ENCODE results near the gene GID8. TPM values are rescaled to one million over a fixed set of nuclear protein-coding genes. Genes with fewer than 3 reads are reported as not detected.

The GID8 gene
- polyA plus RNA-seq, 1 experiment, result 23.4 TPM

DNA sequence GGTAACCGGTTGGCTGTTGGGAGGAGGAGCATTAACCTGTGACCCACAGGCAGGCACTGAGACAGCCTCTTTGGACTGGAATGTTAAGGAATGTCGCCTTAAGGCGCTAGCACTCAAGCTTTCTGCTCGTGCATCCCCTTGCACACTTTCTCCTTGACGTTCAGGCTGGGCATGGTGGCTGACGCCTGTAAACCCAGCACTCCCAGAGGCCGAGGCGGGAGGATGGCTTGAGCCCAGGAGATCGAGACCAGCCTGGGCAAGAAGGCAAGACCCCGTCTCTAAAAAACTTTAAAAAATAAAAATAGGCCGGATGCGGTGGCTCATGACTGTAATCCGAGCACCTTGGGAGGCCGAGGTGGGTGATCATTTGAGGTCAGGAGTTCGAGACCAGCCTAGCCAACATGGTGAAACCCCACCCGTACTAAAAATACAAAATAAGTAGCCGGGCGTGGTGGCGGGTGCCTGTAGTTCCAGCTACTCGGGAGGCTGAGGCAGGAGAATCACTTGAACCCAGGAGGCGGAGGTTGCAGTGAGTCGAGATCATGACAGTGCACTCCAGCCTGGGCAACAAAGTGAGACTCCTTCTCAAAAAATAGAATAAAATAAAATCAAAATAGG is 1.9 kb upstream of the GID8 start:
- CTCF ChIA-PET, result interaction anchor here (0.9 to 2.2 kb wide), 4 partner anchors 9 to 73 kb away, joined by 3 to 5 read pairs (median 4); no protein-coding TSS in a partner anchor
- peaks cover 5% of the 10 kb centered on the region; the same call in 1 of the 2 replicates for H3K36me3 ChIP-seq (ENCODE audit: control insufficient read depth, insufficient read depth, low read length)
- DNase-seq (ENCODE audit: low read depth), result no peak
- H3K27me3 ChIP-seq (ENCODE audit: control insufficient read depth, insufficient read depth, low read length), result no peaks in the 10 kb centered on the region
- H3K4me3 ChIP-seq (ENCODE audit: low read depth, low read length), result no peak overlapping the region; the same call in 1 of the 2 replicates
- TF ChIP-seq, protein P1, sequence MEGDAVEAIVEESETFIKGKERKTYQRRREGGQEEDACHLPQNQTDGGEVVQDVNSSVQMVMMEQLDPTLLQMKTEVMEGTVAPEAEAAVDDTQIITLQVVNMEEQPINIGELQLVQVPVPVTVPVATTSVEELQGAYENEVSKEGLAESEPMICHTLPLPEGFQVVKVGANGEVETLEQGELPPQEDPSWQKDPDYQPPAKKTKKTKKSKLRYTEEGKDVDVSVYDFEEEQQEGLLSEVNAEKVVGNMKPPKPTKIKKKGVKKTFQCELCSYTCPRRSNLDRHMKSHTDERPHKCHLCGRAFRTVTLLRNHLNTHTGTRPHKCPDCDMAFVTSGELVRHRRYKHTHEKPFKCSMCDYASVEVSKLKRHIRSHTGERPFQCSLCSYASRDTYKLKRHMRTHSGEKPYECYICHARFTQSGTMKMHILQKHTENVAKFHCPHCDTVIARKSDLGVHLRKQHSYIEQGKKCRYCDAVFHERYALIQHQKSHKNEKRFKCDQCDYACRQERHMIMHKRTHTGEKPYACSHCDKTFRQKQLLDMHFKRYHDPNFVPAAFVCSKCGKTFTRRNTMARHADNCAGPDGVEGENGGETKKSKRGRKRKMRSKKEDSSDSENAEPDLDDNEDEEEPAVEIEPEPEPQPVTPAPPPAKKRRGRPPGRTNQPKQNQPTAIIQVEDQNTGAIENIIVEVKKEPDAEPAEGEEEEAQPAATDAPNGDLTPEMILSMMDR (IDR thresholded peaks at IDR 0.05; ENCODE audit: insufficient read depth, low read depth, low read length), result no peak
- POLR2A ChIA-PET, result interaction anchor here (1.0 kb wide), 1 partner anchor 18 kb away, joined by 3 read pairs; no protein-coding TSS in a partner anchor

DNA sequence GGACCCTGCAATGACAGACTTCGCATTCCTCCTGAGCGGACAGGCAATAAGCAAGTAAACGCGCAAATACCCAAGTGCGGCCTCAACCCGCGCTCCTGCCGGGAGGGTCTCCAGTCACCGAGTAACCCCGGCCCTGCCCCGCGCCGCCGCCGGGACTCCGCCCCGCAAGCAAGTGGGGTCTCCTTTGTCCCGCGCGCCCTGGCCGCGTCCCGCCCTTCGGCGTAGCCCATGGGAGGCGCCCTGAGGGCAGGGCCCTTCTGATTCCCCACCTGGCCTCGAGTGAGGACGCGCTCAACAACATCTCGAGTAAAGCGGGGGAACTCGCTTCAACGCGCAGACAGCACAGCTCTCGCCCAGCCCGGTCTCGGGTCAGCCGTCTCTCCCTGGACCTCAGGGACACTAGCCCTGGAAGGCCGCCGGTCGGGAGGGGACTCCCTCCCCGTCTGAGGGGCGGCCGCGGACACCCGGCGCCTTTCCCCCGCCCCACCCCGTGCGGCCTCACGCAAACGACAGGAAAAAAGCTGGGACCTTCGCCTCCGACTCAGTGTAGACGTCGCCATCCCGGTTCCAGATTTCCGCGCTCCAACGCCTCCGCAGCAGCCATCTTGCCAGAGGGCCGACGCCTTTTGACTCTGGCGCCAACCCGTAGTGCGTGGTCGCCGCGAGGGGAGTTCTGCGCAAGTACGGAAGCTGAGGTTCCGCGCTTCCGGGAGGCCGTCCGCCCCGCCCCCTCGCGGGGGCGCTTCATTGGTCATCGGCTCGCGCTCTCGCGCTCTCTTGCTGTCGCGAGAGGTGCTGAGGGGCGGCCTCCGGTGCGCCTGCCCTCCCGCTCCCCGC is 461 bp upstream of the GID8 start:
- Histone ChIP-seq H3K4me3 (ENCODE audit: low read depth, low read length) (peak overlapping the region; percentile 79), H3K36me3 (ENCODE audit: control insufficient read depth, insufficient read depth, low read length) (peaks cover 5% of the 10 kb centered on the region; the same call in 1 of the 2 replicates), H3K27me3 (ENCODE audit: control insufficient read depth, insufficient read depth, low read length) (no peaks in the 10 kb centered on the region)
- ChIA-PET CTCF (interaction anchor here (1.2 to 1.5 kb wide), 2 partner anchors 16 to 72 kb away, joined by 3 read pairs; no protein-coding TSS in a partner anchor), POLR2A (interaction anchor here (1.9 kb wide), 1 partner anchor 16 kb away, joined by 10 read pairs; no protein-coding TSS in a partner anchor)
- TF ChIP-seq, protein P1 (IDR thresholded peaks at IDR 0.05; ENCODE audit: insufficient read depth, low read depth, low read length), result no peak
- DNase-seq (ENCODE audit: low read depth), result peak; percentile 71

DNA sequence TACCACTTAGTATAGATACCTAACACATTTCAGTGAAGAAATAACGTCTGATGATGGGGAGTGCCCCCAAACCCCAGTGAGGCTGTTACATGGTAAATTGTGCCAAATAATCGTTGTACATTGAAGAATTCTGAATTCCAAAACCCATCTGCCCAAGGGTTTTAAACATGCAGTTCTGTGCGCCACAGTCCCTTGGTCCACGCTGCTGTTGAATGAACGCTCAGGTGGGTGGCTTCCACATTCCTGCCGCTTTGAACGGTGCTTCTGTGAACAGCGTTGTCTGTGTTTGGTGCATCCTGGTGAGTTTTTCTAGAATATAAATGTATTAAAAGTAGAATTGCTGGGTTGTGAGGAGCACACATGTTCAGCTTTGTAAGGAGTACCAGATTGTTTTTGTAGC is 2.9 kb downstream of the GID8 start:
- Histone ChIP-seq H3K36me3 (ENCODE audit: control insufficient read depth, insufficient read depth, low read length) (peaks cover 17% of the 10 kb centered on the region), H3K27me3 (ENCODE audit: control insufficient read depth, insufficient read depth, low read length) (no peaks in the 10 kb centered on the region), H3K4me3 (ENCODE audit: low read depth, low read length) (no peak overlapping the region)
- DNase-seq (ENCODE audit: low read depth), result no peak
- TF ChIP-seq, protein P1 (IDR thresholded peaks at IDR 0.05; ENCODE audit: insufficient read depth, low read depth, low read length), result no peak
- ChIA-PET CTCF (interaction anchor here (1.0 kb wide), 1 partner anchor 13 kb away, joined by 3 read pairs; no protein-coding TSS in a partner anchor), POLR2A (no interaction called here)

DNA sequence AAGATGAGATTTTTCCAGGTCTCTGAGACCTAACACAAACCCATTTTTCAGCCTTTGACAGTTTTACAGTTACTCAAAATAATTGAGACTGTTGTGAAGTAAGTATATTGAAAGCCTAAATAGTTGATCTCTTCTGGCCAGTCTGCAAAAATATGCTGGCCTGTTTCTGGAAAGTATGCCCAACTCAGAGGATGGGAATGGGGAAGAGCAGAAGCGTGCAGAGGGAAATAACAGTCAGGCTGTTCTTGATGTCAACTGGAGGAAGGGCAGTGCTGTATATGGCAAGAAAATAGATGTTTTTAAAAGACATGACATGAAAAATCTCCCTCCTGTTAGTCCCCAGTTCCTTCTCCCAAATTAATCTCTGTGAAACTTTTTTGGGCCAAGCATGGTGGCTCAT is 3.8 kb downstream of the GID8 start:
- POLR2A ChIA-PET, result no interaction called here
- Histone ChIP-seq H3K36me3 (ENCODE audit: control insufficient read depth, insufficient read depth, low read length) (peaks cover 21% of the 10 kb centered on the region), H3K4me3 (ENCODE audit: low read depth, low read length) (no peak overlapping the region), H3K27me3 (ENCODE audit: control insufficient read depth, insufficient read depth, low read length) (no peaks in the 10 kb centered on the region)
- CTCF ChIA-PET, result no interaction called here
- TF ChIP-seq, protein P1 (IDR thresholded peaks at IDR 0.05; ENCODE audit: insufficient read depth, low read depth, low read length), result no peak
- no peak for DNase-seq (ENCODE audit: low read depth)

DNA sequence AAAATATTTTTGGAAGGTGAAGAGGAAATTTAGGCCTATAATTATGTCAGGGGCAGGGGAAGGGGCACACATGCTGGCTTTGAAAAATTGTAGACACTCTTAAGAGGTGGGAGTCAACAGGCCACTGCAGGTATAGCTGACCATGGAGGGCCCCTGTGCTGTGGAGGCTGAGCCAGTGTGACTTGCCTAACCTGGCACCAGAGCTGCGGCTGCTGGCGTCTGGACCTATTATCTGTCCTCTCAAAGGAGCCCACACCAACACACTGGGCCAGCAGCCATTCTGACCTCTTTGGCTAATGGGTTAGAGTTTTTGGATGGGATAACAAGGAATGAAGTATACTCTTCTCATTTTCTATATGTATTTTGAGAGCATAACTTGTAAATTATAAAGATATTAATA is 4.5 kb downstream of the GID8 start:
- ChIA-PET CTCF (no interaction called here), POLR2A (no interaction called here)
- Histone ChIP-seq H3K4me3 (ENCODE audit: low read depth, low read length) (no peak overlapping the region), H3K27me3 (ENCODE audit: control insufficient read depth, insufficient read depth, low read length) (no peaks in the 10 kb centered on the region), H3K36me3 (ENCODE audit: control insufficient read depth, insufficient read depth, low read length) (peaks cover 25% of the 10 kb centered on the region)
- TF ChIP-seq, protein P1 (IDR thresholded peaks at IDR 0.05; ENCODE audit: insufficient read depth, low read depth, low read length), result no peak
- DNase-seq (ENCODE audit: low read depth), result no peak

Data from BJ (cell line).